ENCODE measurements around the gene C20orf204.
A peak's percentile ranks its signal among the peaks of the same experiment; 100 is the strongest.

Gene C20orf204

GRCh38 chr20:64027981-64028685 lies 7.8 kb upstream of the C20orf204 start:
- DNase-seq (ENCODE audit: low read depth in 3 of 3): no peak

GRCh38 chr20:64029293-64030117 lies 6.5 kb upstream of the C20orf204 start:
- DNase-seq (ENCODE audit: low read depth in 3 of 3): no peak

DNA sequence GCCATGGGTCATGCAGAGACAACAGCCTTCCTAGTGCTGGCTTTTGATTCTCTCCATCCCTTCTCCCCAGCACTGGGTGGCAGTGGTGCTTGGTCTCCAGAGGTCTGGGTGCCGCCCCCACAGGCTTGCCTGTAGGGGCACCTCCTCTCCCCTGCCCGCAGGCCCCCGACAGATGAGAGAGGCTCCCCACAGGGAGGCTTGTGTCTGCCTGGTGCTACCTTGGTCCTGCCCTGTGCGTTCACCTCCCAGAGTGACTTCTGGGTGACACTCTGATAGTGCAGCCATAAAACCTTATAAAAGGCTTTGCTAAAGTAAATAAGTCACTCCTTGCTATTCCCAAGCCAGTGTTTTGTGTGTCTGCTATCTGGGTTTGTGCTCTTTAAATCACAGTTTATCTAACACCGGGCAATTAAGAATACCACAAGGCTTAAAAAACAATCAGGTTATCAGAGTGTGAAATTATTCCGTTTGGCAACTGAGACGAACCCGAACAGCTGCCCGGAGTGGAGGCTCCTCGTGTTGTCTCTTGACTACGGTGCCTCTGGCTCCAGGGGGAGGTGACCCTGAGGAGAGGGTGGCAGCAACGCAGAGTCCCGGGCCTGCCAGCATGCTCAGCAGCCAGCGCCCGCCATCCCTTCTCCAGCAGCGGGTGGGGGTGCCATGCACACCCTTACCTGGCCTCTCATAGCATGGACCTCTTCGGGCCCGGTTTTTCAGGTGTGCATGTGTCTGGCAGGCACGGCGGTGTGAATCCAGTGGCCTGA lies 5.4 kb upstream of the C20orf204 start:
- no peak for DNase-seq (ENCODE audit: low read depth in 3 of 3)

- no peak for DNase-seq (ENCODE audit: low read depth in 3 of 3)
Measured at GRCh38 chr20:64031822-64032314, 4.1 kb upstream of the C20orf204 start.

GRCh38 chr20:64032706-64033624 lies 3.0 kb upstream of the C20orf204 start:
- no peak for DNase-seq (ENCODE audit: low read depth in 3 of 3)

DNA sequence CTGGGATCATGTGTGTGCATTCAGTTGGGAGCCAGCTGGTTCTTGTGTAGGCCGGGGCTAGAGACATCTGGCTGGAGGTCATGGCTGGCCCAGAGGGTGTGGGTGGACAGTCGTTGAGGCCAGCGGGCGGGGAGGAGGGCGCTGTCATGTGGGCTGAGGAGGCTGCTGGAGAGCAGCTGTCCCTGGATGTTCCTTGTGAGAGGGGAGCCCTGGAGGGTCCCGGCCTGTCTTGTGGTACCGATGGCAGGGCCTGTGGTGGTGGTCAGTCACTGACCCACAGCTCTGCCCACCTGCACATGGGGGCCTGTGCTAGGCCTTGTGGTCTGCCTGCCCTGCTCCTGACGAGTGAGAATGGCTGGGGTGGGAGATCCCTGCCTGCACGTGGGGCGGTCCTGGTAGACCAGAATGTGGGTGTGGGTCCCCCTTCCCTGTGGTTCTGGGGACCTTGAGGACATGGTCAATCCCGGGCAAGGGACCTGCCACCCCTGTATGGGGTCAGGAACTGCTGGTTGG lies 1.9 kb upstream of the C20orf204 start:
- no peak for DNase-seq (ENCODE audit: low read depth in 3 of 3)

DNA sequence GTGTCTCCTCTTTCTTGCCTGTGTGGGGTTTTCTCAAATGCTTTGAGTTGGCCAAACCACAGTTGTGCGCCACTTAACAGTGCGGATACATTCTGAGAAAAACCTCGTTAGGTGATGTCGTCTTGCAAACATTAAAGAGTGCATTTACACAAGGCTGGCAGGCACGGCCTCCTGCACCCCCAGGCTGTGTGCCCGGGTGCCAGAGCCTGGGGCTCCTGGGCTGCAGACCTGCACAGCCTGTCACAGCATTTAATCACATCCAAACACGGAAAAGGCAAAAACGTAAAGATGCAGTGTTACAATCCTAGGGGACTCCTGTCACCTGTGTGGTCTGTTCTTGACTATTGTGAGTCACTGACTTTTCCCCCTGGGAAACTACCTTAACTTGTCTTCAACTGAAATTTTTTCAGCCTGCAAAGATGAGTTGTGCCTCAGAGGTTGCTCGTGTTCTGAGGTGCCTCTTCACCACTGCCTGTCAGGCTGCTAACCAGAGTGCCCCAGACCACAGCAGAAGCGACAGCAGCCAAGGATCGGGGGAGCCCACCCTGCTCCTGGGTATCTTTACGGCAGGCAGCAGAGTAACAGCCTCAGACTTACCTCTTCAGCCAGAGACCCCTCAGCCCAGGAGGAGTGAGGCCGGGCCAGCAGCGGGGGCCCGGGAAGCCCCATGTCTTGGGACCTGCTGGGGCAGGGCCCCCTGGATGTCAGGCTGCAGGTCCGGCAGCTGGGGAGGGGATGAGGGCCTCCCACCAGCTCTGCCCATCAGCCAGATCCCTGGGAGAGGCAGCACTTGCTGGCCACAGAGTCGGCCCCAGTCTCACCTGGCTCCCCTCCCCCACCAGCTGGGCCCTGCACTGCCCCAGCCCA lies 683 bp upstream of the C20orf204 start:
- no peak for DNase-seq (ENCODE audit: low read depth in 3 of 3)

- DNase-seq (ENCODE audit: low read depth in 3 of 3): no peak
Measured at GRCh38 chr20:64036346-64037198, 590 bp downstream of the C20orf204 start.

GRCh38 chr20:64037199-64037497 lies 1.2 kb downstream of the C20orf204 start:
- no peak for DNase-seq (ENCODE audit: low read depth in 3 of 3)

- no peak for DNase-seq (ENCODE audit: low read depth in 3 of 3)
Measured at GRCh38 chr20:64037498-64038213, 1.7 kb downstream of the C20orf204 start.

DNA sequence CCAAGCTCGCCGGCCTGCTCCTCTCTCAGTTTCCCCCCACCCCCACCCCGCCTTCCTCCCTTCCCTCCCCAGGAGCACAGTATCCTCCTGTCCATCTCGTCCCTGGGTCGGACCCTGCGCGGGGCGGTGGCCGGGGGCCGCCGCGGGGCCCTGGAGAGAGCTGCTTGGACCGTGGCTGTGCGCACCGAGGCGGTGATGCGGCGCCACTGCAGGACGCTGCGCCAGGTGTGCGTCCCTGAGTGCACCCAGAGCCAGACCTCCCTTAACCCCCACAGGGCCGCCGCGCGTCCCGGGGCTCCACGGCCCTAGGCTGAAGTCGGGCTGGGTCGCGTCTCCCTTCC lies 2.2 kb downstream of the C20orf204 start:
- DNase-seq (ENCODE audit: low read depth in 3 of 3): no peak

DNA sequence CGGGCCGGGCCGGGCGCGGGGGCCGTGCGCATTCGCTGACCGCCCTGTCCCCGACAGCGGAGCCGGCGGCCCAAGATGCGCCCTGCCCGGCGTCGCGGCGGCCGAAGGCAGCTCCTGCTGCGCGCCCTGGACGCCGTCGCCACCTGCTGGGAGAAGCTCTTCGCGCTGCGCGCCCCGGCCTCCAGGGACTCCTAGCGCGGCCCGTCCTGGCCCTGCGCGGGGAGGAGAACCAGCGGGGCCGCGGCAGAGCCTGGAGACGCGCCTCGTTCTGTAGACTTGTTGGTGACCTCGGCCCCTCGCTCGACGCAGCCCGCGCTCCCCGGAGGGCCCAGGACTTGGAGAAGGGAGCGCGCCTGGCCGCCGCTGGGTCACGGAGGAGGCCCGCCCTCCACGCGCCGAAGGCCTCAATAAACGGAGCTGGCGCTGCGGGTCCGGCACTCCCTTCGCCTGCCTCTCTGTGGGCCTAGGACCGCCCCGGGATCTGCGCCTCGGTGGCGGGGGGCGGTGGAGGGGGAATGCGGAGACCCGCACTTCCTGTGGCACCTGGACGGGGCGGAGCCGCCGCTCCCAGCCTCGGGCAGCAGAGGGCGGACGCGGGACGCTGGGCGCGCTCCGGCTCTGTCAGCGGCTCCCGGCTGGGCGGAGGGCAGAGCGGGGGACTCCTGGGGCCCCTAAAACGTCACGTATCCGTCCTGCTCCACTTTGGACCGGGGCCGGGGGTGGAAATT lies 2.7 kb downstream of the C20orf204 start:
- DNase-seq (ENCODE audit: low read depth in 3 of 3): peak; percentile 52 to 78 (median 54)

GRCh38 chr20:64039293-64040160 lies 3.5 kb downstream of the C20orf204 start:
- no peak for DNase-seq (ENCODE audit: low read depth in 3 of 3)

DNA sequence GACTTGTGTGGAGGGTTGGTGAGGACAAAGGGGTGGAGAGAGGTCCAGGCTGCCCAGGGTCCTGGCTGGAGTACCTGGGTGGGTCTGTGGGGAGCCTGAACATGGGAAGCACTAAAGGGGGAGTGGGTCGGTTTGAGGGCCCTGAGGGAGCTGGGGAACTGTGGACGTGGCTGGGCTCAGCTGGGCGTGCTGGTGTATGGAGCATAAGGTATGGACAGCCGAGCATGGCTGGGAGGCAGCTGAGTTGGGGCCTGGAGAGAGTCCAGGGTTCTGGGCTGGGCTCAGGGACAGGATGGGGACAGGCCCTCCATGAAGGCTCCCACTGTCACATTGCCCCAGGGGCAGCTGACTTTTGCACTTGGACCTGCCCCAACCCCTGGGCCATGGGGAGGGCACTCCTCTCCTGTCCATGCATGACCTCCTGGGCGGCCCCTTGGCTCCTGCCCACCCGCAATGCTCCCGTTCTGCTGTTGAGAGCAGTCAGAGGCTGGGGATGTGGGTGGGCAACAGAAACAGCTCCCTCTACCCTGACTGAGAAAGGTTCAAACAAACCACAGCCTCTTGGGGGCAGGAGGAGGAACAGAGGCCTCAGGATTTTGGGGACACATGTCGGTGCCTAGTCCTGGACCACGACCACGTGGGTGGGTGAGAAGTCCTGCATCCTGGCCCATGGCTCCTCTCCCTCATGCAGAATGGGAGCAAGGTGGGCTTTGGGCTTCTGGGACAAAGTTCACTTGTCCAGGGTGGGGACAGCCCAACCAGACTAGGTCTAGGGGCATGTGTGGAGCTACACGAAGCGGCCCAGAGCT lies 4.5 kb downstream of the C20orf204 start:
- DNase-seq (ENCODE audit: low read depth in 3 of 3): no peak

DNA sequence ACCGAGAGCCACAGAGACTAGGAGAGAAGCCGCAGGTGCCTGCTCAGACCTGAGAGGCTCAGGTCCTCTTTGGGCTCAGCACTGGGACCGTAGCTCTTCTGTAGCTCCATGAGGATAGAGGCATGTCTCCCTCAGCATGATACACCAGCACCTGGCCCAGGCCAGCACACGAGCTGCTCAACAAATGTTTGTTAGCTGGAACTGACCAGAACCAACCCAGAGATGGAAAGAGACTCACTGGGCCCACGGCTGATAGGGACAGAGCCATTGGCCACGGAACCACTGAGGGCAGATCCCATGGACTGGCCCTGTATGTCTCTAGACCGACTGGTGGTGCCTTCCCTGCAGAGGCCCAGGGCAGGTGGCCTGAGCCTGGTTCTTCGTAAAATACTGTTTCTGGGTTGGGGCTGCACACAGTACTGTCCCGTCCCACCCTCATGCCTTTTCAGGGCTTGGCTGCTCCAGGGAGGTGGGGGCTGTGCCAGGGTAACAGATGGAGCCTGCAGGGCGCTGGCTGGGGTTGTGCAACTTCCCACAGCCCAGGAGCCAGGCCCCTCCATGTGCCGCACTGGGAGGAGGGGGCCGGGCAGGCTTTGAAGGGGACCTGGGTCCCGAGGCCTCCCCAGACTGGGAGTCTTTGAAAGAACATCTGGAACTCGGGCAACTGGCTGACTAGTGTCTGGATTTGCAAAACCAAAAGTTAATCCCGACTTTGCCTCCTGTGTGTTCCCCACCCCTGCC lies 5.2 kb downstream of the C20orf204 start:
- no peak for DNase-seq (ENCODE audit: low read depth in 3 of 3)

DNA sequence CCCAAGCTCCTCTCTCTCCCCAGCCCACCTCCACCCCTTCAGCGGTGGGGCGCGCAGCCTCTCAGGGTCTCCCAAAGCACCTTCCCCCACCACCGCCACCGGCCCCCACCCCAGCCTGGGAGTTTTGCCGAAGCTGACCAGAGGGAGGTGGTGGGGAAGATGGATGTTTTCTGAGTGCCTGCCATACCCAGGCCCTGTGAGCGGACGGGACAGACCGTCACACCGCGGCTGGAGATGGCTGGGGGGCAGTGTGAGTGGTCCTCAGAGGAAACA lies 5.7 kb downstream of the C20orf204 start:
- DNase-seq (ENCODE audit: low read depth in 3 of 3): no peak
